Aorta (tissue), 5 donors: ENCODE results near the gene LIMCH1. TPM values are rescaled to one million over a fixed set of nuclear protein-coding genes. Genes with fewer than 3 reads are reported as not detected.
A peak's percentile ranks its signal among the peaks of the same experiment; 100 is the strongest.

Source experiments
- ATAC-seq: fragments of 200-7000 bp; cut with Tn5 transposase; one replicate; pipeline ENCODE4 v1.9.1; 2022; ENCODE audit warnings: moderate library complexity; ENCODE audit not compliant: low FRiP score
- DNase-seq, 2 donors: peaks; one replicate each; pipeline ENCODE4 v3.0.0-alpha.2; 2020
- H3K27ac ChIP-seq, 2 donors: one replicate each; pipeline ENCODE4 v1.5.1; 2013; ENCODE audit warnings: low read length in 2 of 2, mild to moderate bottlenecking in 2 of 2, moderate library complexity in 2 of 2, control low read depth in 1 of 2, inconsistent platforms in 1 of 2, low read depth in 1 of 2
- H3K27me3 ChIP-seq, 2 donors: one replicate each; pipeline ENCODE4 v1.6.1; 2013; ENCODE audit warnings: control low read depth in 1 of 2, low read length in 1 of 2, mild to moderate bottlenecking in 1 of 2, moderate library complexity in 1 of 2; ENCODE audit not compliant: insufficient read depth in 2 of 2, control insufficient read depth in 1 of 2
- H3K36me3 ChIP-seq, 2 donors: one replicate each; pipeline ENCODE4 v1.6.1; 2013; ENCODE audit warnings: control low read depth in 1 of 2, low read length in 1 of 2, mild to moderate bottlenecking in 1 of 2; ENCODE audit not compliant: insufficient read depth in 2 of 2, control insufficient read depth in 1 of 2
- H3K4me1 ChIP-seq, 2 donors: one replicate each; pipeline ENCODE4 v1.6.1; 2013; ENCODE audit warnings: low read length in 2 of 2, control low read depth in 1 of 2, mild to moderate bottlenecking in 1 of 2, moderate library complexity in 1 of 2; ENCODE audit not compliant: insufficient read depth in 2 of 2, control insufficient read depth in 1 of 2
- H3K4me3 ChIP-seq, 2 donors: one replicate each; pipeline ENCODE4 v1.5.1; 2013; ENCODE audit warnings: low read length in 2 of 2, control low read depth in 1 of 2, mild to moderate bottlenecking in 1 of 2
- H3K9me3 ChIP-seq: one replicate; pipeline ENCODE4 v1.6.1; 2013; ENCODE audit warnings: mild to moderate bottlenecking, low read length; ENCODE audit not compliant: control insufficient read depth
- WGBS, 2 donors: extraction: QIAGEN DNeasy Blood & Tissue Kit; methylation state at CpG; one replicate each; pipeline ENCODE4 v1.1.7; 2013; 5-methylcytosine and 5-hydroxymethylcytosine counted together
- intact Hi-C, 2 donors: fragments of 100-400 bp; cut with DNase I; formaldehyde crosslinking; loops; one replicate each; pipeline versions ENCODE4 v1.14.2 to v1.15.0; 2022
- polyA plus RNA-seq, 2 donors: library from polyadenylated mRNA; stranded (reverse); fragments of 200-250 nt; gene quantifications; one replicate each; pipeline ENCODE4 v1.2.3, GENCODE V29; 2013
- total RNA-seq, 2 donors: library from RNA; stranded (reverse); fragmentation: NEBNext Ultra II Directional; extraction: Animal tissue kit (Norgen Biotek cat#: 25700); gene quantifications; one replicate each; pipeline ENCODE4 v1.2.1, GENCODE V29; 2021
- donor health status: healthy with polysubstance abuse.
- donor health status: Bipolar disorder and iron deficiency.
- donor health status: DM: no; HTN: no; CAD: no.
- donor health status: DM: no; HTN: no; CAD: no.
- donor health status: DM: yes; HTN: yes; CAD: no.

The LIMCH1 gene
- total and polyA plus RNA-seq, 4 donors: 31.7 to 191 (median 109) TPM

DNA sequence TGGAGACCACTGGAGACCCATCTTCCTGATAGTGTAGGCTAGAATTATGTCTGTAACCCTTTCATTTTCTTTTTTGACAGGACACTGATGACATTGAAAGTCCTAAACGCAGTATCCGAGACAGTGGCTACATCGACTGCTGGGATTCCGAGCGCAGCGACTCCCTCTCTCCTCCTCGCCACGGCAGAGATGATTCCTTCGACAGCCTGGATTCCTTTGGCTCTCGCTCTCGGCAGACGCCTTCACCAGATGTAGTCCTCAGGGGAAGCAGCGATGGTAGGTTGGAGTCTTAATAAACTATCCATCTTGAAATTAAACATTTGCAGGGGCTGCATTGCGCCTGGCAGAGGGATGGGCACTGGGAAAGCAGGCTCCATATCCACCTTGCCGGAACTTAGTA lies 75.4 kb downstream of the LIMCH1 start:
- DNase-seq: no peak
- intact Hi-C loops: loop anchor here in 1 of 2 donors (5.0 kb wide), 1 partner anchor 41 kb away; no protein-coding TSS in a partner anchor
- WGBS, 2 donors: 52 to 65% methylated on average over 15 of the region's 15 CpGs
- Histone ChIP-seq H3K27ac (no peak overlapping the region), H3K36me3 (no peaks in the 10 kb centered on the region), H3K9me3 (no peaks in the 10 kb centered on the region), H3K4me3 (no peak overlapping the region), H3K4me1 (peaks cover 0 to 12% of the 10 kb centered on the region in 2 donors), H3K27me3 (no peaks in the 10 kb centered on the region)
- no peak for ATAC-seq

GRCh38 chr4:41613821-41614220 lies 75.9 kb downstream of the LIMCH1 start:
- no peaks in the 10 kb centered on the region for H3K27me3 ChIP-seq
- H3K36me3 ChIP-seq: no peaks in the 10 kb centered on the region
- no peaks in the 10 kb centered on the region for H3K9me3 ChIP-seq
- H3K4me3 ChIP-seq: no peak overlapping the region
- WGBS, 2 donors: 38 to 85% methylated on average over 1 of the region's 1 CpG
- no peak overlapping the region for H3K27ac ChIP-seq
- ATAC-seq: no peak
- H3K4me1 ChIP-seq: peaks cover 0 to 12% of the 10 kb centered on the region in 2 donors
- DNase-seq: no peak
- intact Hi-C loops: loop anchor here in 1 of 2 donors (5.0 kb wide), 1 partner anchor 42 kb away; no protein-coding TSS in a partner anchor

GRCh38 chr4:41614519-41614918 lies 76.6 kb downstream of the LIMCH1 start:
- intact Hi-C loops: loop anchor here in 1 of 2 donors (5.0 kb wide), 1 partner anchor 42 kb away; no protein-coding TSS in a partner anchor
- Histone ChIP-seq H3K4me1 (peaks cover 0 to 12% of the 10 kb centered on the region in 2 donors), H3K9me3 (no peaks in the 10 kb centered on the region), H3K27ac (no peak overlapping the region), H3K4me3 (no peak overlapping the region), H3K36me3 (no peaks in the 10 kb centered on the region), H3K27me3 (no peaks in the 10 kb centered on the region)
- ATAC-seq (no peak), DNase-seq (no peak)
- 75 to 85% methylated on average over 2 of the region's 2 CpGs for WGBS, 2 donors

GRCh38 chr4:41619161-41619560 lies 81.2 kb downstream of the LIMCH1 start:
- H3K4me1 ChIP-seq: peaks cover 3 to 6% of the 10 kb centered on the region in 2 donors
- ATAC-seq: no peak
- 86 to 89% methylated on average over 16 of the region's 16 CpGs for WGBS, 2 donors
- no peaks in the 10 kb centered on the region for H3K36me3 ChIP-seq
- no peaks in the 10 kb centered on the region for H3K9me3 ChIP-seq
- intact Hi-C loops: no loop called here
- H3K27me3 ChIP-seq: no peaks in the 10 kb centered on the region
- H3K4me3 ChIP-seq: no peak overlapping the region
- H3K27ac ChIP-seq: no peak overlapping the region
- no peak for DNase-seq

GRCh38 chr4:41620594-41621256 lies 82.8 kb downstream of the LIMCH1 start:
- Histone ChIP-seq H3K27me3 (no peaks in the 10 kb centered on the region), H3K4me1 (peaks cover 3 to 8% of the 10 kb centered on the region in 2 donors), H3K9me3 (no peaks in the 10 kb centered on the region), H3K27ac (peak overlapping the region; percentile 29 to 65), H3K4me3 (no peak overlapping the region), H3K36me3 (no peaks in the 10 kb centered on the region)
- DNase-seq: peak; percentile 75 to 78
- 1 to 11% methylated on average over 5 of the region's 5 CpGs for WGBS, 2 donors
- intact Hi-C loops: loop anchor here in 1 of 2 donors (5.0 kb wide), 1 partner anchor 78 kb away; no protein-coding TSS in a partner anchor
- ATAC-seq: peak; percentile 65

DNA sequence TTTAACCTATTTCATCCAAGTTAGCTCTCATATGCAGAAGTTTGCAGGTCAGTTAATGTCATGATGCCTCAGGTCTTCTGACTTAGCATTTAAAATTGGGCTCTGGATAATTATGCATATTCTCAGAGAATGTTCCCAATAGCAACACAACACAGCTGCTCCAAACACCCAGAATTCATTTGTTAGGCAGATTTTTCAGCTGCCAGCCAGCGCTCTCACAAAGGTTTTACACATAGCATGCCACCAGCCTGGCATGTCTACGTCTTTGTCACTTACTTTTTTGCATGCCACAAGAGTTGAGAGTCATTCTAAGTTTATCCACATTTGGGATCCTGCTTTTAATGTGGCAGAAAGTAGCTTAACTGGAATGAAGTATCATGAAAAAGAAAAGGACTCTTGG lies 84.8 kb downstream of the LIMCH1 start:
- DNase-seq: no peak
- ATAC-seq: no peak
- H3K36me3 ChIP-seq: no peaks in the 10 kb centered on the region
- H3K4me3 ChIP-seq: no peak overlapping the region
- no peaks in the 10 kb centered on the region for H3K9me3 ChIP-seq
- H3K4me1 ChIP-seq: peaks cover 5 to 18% of the 10 kb centered on the region in 2 donors
- intact Hi-C loops: loop anchor here in 1 of 2 donors (5.0 kb wide), 1 partner anchor 80 kb away; no protein-coding TSS in a partner anchor
- H3K27ac ChIP-seq: peak overlapping the region in 1 of 2 donors; percentile 95
- 4 to 15% methylated on average over 2 of the region's 2 CpGs for WGBS, 2 donors
- no peaks in the 10 kb centered on the region for H3K27me3 ChIP-seq

- 32 to 45% methylated on average over 3 of the region's 3 CpGs for WGBS, 2 donors
- no peaks in the 10 kb centered on the region for H3K27me3 ChIP-seq
- no peak for DNase-seq
- intact Hi-C loops: loop anchor here (5.0 kb wide), 2 partner anchors 82 to 87 kb away; partner anchors contain the start of gene LIMCH1 (in 1 of the 2)
- no peaks in the 10 kb centered on the region for H3K9me3 ChIP-seq
- peaks cover 5 to 18% of the 10 kb centered on the region in 2 donors for H3K4me1 ChIP-seq
- H3K27ac ChIP-seq: peak overlapping the region; percentile 83 to 93
- no peaks in the 10 kb centered on the region for H3K36me3 ChIP-seq
- H3K4me3 ChIP-seq: no peak overlapping the region
- no peak for ATAC-seq
Observed at GRCh38 chr4:41624765-41625164, 86.8 kb downstream of the LIMCH1 start.

DNA sequence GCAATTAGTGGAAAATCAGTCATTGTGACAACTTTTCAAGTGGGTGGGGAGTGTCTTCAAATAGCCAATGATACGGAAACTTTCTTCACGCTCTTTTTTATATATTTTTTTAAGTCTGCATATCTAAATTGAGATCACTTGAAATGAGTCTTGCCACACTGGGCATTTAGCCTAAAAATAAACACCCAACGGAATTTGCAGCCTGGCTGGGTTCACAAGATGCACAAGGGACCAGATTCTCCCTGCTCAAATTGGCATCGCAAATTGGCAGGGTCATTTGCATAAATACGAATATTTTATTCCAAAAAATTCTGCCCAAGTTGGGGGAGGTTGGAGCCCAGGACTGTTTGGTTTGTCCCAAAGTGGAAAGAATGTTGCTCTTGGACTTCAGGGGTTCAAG lies 87.6 kb downstream of the LIMCH1 start:
- H3K9me3 ChIP-seq: no peaks in the 10 kb centered on the region
- H3K27ac ChIP-seq: peak overlapping the region in 1 of 2 donors; percentile 16
- H3K4me3 ChIP-seq: no peak overlapping the region
- H3K36me3 ChIP-seq: no peaks in the 10 kb centered on the region
- H3K4me1 ChIP-seq: peaks cover 5 to 18% of the 10 kb centered on the region in 2 donors
- no peaks in the 10 kb centered on the region for H3K27me3 ChIP-seq
- WGBS, 2 donors: 4% methylated on average over 5 of the region's 5 CpGs
- DNase-seq: no peak
- ATAC-seq: no peak
- intact Hi-C loops: loop anchor here in 1 of 2 donors (5.0 kb wide), 1 partner anchor 88 kb away; the partner anchor contains the start of gene LIMCH1

DNA sequence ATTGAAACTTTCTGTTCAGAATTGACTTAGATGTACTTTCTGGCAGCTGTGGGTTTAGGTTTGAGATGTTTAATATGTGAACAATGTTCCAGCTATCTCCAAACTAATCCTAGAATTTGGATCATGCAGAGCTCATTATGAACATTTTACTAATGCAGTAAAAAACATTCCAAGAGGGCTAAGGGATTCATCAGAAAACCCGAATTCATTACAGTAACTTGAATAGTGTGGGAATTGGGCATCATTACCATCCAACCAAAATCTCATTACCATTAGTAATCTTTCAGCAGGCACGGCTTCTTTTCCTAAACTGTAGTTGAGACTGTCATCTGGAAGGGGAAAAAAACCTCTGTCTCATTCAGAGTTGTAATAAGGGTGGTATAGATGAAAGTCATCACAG lies 91.0 kb downstream of the LIMCH1 start:
- WGBS, 2 donors: 78 to 79% methylated on average over 2 of the region's 2 CpGs
- H3K36me3 ChIP-seq: peaks cover 0 to 1% of the 10 kb centered on the region in 2 donors
- ATAC-seq (no peak), DNase-seq (no peak)
- H3K4me1 ChIP-seq: peaks cover 6 to 21% of the 10 kb centered on the region in 2 donors
- H3K27me3 ChIP-seq: no peaks in the 10 kb centered on the region
- intact Hi-C loops: loop anchor here in 1 of 2 donors (5.0 kb wide), 1 partner anchor 92 kb away; the partner anchor contains the start of gene LIMCH1
- H3K4me3 ChIP-seq: no peak overlapping the region
- no peak overlapping the region for H3K27ac ChIP-seq
- H3K9me3 ChIP-seq: no peaks in the 10 kb centered on the region
